HG03066 (cell line): ENCODE results near the gene BTN3A1.
A peak's percentile ranks its signal among the peaks of the same experiment; 100 is the strongest.
"Not testable (repeated sequence)": the region's sequence is repeated elsewhere in the genome, so short reads cannot be mapped to it uniquely, and the experiment has no call there.

Experiments
- ATAC-seq: cut with Tn5 transposase; IDR thresholded peaks from one replicate; pipeline ENCODE4 v1.9.1; 2021; ENCODE audit warnings: low read depth; ENCODE audit not compliant: unreplicated experiment

BTN3A1 gene

GRCh38 chr6:26438000-26438399 is 35.9 kb downstream of the BTN3A1 start:
- no peak for ATAC-seq

- no peak for ATAC-seq
Measured at GRCh38 chr6:26439151-26440125, 37.4 kb downstream of the BTN3A1 start.

DNA sequence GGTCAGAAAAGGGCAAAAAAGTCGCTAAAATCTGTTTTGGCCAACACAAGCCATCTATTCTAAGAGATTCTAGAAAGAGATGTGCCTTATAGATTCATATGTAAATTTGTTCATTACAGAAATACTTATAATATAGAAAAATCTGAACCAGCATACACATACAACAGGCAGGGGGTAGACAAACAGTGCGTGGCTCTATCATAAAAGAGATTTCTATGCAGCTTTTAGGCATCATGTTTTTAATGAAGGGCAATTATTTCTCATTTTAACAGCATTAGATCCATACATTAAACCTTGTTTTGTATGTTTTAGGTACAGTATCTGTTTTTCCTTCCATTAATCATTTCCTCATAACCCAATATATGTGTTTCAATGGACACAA is 38.9 kb downstream of the BTN3A1 start:
- ATAC-seq: no peak

GRCh38 chr6:26441977-26442376 is 39.9 kb downstream of the BTN3A1 start:
- no peak for ATAC-seq

DNA sequence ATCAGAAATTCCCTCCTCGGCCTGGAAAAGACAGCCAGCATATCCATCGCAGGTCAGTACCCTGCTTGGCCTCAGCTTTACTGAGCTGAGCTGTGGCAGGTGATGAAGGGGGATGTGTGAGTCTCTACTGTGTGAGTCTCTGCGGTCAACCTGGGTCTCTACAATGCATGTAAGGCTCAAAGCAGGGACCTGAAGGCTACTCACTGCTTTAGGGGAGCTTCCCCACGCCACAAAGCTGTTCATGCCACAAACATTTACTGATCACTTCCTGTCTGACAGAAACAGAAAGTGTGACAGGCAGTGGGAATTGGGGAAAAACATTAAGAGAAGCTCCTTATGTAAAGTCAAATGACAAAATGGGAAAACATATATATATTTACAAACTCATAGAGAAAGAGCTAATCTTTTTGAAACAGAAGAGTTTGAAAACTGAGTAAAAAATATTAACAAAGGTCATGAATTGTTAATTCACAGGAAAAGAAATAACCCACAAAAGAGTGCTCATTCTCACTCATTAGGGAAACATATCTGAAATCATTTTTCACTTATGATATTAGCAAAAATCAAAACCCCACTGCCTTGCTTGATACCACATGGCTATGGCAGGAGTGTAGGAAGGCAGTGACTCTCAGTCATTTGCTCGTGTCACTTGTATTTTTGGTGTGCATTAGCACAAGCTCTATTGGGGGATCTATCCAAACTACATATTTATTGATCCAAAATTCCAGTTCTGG is 44.0 kb downstream of the BTN3A1 start:
- ATAC-seq: peak; percentile 66

DNA sequence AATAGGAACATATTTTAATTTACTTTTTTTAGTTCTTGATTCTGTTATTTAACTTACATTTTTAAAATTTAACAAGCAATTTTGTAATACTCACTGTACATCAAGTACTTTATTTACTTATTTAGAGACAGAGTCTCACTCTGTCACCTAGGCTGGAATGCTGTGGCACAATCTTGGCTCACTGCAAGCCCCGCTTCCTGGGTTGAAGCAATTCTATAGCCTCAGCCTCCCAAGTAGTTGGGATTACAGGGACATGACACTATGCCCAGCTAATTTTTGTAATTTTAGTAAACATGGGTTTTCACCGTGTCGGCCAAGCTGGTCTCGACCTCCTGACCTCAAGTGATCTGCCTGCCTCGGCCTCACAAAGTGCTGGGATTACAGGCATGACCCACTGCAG is 45.2 kb downstream of the BTN3A1 start:
- no peak for ATAC-seq

GRCh38 chr6:26450240-26450639 is 48.2 kb downstream of the BTN3A1 start:
- no peak for ATAC-seq

- ATAC-seq: no peak
Measured at GRCh38 chr6:26452631-26453235, 50.7 kb downstream of the BTN3A1 start.

DNA sequence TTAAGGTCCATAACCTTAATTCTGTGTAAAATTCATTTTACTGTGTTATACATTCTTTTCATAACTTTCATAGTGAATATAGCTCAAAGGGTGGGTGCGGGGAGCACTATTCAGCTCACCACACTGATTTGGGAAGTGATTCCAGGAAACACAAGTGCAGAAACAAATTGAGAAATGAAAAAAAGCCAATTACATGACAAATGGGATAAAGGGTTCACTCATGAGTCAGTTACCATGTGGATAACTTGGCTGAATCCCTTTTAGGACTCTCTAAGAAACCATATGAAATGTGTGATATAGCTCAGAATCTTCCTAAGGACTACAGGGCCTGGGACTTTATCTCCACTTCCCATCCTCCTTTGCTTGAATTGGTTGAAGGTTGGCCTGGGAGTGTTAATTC is 52.6 kb downstream of the BTN3A1 start:
- no peak for ATAC-seq

DNA sequence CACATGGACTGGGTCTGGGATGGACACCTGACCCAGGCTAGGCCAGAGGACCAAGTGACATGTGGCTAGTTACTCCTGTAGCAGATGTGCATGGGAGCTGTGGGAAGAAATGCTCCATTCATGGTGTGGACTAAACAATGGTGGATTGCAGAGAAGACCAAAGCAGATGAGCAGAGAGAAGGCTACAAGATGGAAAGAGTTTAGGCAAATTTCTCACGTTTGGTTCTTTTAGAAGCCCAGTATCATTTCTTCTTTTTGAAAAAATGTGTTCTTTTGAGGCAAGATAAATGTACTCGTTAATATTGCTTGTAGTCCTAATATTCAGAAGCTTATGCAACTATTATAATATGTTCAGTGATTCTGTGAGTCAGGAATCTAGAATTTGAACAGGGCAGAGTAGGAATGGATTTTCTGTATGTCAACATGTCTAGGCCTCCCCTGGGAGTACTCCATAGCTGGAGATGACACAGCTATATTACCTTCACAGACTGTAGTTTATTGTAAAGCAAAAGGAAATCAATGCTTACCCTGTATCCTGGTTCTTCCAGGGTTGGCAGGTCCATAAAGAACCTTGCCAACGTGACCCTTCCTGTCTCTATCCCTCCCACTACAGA is 53.4 kb downstream of the BTN3A1 start:
- no peak for ATAC-seq

DNA sequence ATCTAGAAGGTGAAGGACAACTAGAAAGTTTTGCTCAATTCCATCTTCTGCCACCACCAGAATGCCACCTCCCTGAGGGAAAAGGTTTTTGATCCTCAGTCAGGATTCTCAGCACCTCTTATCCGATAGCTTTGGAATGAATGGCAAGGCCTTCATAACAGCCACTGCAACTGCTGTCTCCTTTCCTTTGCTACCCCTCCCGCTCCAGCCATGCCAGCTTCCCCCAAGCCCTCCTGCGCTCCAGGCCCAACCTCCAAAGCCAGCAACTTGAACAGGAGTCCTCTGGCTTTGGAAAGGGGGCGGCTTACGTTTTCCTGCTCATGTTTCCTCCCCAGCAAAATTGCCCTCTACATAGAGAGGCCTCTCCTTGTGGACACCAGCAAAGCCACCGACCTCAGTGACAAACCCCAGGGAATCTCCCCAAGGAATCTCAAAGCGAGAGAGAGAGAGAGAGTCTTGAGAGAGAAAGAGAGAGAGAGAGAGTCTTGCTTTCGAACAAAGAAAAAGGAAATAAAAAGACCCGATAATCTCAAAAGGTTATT is 55.3 kb downstream of the BTN3A1 start:
- peak; percentile 30 for ATAC-seq

DNA sequence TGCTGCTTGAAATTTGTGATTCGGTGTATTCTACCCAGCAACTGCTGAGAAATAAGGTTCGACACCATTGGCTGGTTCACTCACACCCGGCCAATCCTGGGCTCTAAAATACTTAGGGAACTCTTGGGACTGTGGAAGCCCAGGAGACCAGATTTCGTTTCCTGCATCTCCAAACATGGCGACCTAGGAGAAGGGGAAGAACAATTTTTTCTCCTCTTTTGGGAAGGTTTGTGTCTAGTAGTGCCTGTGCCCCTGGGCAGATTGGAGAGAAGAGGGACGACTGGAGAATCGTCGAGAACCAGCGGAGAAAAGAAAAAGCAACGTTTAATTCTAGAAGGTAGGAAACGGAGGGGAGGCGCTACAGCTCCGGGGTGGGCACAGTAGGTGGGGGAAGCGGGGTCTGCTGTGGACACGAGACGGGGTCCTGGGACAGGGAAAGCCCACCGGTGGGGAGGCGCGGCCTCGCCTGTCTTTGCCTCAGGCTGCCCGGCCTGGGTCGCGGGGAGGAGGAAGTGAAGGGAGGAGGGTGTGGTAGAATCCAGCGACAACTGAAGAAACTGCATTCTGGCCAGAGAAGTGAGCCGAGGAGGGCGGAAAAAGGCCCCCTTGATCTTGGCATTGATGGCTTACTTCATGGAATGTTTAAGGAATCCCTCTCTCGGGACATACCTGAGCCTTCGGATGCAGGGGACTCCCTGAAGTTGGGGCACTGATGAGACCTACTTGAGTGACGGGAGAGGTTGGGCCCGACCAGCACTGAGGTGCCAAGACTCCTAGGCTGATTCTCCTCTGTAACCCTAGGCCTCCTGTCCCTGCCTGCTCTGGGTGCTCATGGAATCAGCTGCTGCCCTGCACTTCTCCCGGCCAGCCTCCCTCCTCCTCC is 56.0 kb downstream of the BTN3A1 start, which contains the start of gene BTN2A1:
BTN2A1 (plus strand) TSS at position 150 of the 883 bp plus-strand sequence; CDS start at position 832, 682 bp downstream.
- peak; percentile 97 for ATAC-seq

DNA sequence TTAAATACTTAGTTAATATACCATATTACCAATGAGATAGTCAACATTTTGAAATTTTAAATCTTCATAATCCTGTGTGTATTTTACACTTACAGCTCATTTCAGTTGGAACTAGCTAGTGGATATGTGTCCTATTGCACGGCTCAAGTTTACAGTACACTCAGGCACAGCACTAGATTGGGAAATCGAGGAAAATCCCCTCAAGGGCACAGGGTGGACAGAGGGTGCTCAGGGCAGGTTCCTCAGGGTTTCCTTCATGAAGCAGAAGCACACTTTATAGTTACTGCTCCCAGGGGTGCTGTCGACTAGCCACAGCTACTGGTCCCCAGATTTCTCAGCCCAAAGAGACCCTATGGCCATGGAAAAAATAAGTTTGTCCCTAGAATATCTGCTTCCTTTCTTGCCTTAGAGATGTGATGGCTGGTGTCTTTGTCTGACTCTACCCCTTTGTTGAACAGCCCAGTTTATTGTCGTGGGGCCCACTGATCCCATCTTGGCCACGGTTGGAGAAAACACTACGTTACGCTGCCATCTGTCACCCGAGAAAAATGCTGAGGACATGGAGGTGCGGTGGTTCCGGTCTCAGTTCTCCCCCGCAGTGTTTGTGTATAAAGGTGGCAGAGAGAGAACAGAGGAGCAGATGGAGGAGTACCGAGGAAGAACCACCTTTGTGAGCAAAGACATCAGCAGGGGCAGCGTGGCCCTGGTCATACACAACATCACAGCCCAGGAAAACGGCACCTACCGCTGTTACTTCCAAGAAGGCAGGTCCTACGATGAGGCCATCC is 57.1 kb downstream of the BTN3A1 start:
- no peak for ATAC-seq

DNA sequence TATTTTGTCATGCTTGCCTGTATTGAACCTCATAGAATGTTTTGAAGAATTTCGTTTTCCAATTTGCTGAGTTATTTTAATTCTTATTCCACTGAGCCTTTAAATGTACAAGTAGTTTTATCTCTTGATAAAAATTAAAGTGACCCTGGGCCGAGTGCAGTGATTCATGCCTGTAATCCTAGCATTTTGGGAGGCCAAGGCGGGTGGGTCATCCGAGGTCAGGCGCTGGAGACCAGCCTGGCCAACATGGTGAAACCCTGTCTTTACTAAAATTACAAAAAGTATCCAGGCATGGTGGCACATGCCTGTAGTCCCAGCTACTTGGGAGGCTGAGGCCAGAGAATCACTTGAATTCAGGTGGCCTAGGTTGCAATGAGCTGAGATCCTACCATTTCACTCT is 59.3 kb downstream of the BTN3A1 start:
- not testable (repeated sequence) for ATAC-seq

- no peak for ATAC-seq
Measured at GRCh38 chr6:26464014-26464413, 61.9 kb downstream of the BTN3A1 start.

DNA sequence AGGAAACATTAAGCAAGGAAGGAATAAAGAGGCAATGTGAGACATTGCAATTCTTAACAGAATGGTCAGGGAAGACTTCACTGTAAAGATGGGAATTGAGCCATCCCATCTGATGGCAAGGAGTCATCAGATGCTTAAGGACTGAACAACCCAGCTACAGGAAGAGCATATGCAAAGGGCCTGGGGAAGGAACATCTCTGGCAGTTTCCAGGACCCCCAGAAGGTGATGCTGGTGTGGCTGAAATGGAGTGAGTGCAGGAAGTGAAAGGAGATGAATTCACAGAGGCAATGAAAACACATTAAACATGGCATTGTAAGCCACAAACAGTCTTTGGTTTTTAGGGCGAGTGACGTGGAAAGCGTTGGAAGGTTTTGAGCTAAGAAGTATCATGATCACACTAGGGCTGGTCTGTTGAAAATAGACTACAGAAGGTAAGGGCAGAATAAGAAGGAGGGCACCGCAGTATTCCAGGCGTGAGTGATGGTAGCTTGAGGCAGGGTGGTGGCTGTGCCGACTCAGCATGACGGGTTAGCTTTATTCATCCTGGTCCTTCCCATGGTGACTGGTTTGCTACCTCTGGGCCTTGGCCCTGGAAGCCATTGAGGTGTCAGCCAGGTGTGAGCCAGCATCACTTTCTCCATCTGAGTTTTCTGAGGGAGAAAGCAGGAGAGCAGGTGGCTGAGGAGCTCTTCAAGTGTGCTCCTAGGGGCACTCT is 62.5 kb downstream of the BTN3A1 start:
- ATAC-seq: no peak
